SK-N-MC (cell line): ENCODE results near the gene RAB4B.
"Not testable (repeated sequence)": the region's sequence is repeated elsewhere in the genome, so short reads cannot be mapped to it uniquely, and the experiment has no call there.

Experiments used
- DNase-seq: peaks from one replicate; pipeline ENCODE4 v3.0.0-alpha.2; 2011; ENCODE audit warnings: low read depth, low spot score
- H3K27ac ChIP-seq: fragments of 200-600 bp; sonication (generic); 2 replicates; pipeline ENCODE4 v1.5.1; 2016; ENCODE audit warnings: mixed run types
- H3K36me3 ChIP-seq: fragments of 200-600 bp; sonication (generic); 2 replicates; pipeline ENCODE4 v1.6.1; 2017; ENCODE audit warnings: antibody characterized with exemption, low read length, mixed read lengths; ENCODE audit not compliant: insufficient read depth
- H3K4me3 ChIP-seq: fragments of 200-600 bp; sonication (generic); 2 replicates; pipeline ENCODE4 v1.5.1; 2016
- H3K9ac ChIP-seq: fragments of 200-600 bp; sonication (generic); 2 replicates; pipeline ENCODE4 v1.8.0; 2017; ENCODE audit warnings: mixed run types, mixed read lengths; ENCODE audit not compliant: insufficient read length
- H3K9me3 ChIP-seq: fragments of 200-600 bp; sonication (generic); 2 replicates; pipeline ENCODE4 v1.6.1; 2017; ENCODE audit warnings: low read depth, mild to moderate bottlenecking, antibody characterized with exemption, low read length, moderate library complexity, mixed read lengths
- EZH2 ChIP-seq: fragments of 200-600 bp; sonication (generic); IDR thresholded peaks from one replicate; pipeline ENCODE4 v1.6.1; 2017; ENCODE audit warnings: antibody characterized with exemption
- FOXP2 ChIP-seq: optimal IDR thresholded peaks from 2 replicates; pipeline ENCODE3; 2011; ENCODE audit warnings: mild to moderate bottlenecking, moderate library complexity; ENCODE audit not compliant: insufficient read depth; ENCODE audit errors: extremely low read length, control extremely low read depth
- POLR2AphosphoS5 ChIP-seq: IDR thresholded peaks from 2 replicates; pipeline ENCODE4 v1.6.1; 2012; ENCODE audit warnings: mild to moderate bottlenecking, low read depth, low read length, borderline replicate concordance

RAB4B gene

GRCh38 chr19:40822161-40822560 is 44.1 kb downstream of the RAB4B start:
- Histone ChIP-seq H3K27ac (no peak overlapping the region), H3K4me3 (no peak overlapping the region), H3K36me3 (no peaks in the 10 kb centered on the region), H3K9ac (no peak overlapping the region), H3K9me3 (no peaks in the 10 kb centered on the region)
- no peak for DNase-seq
- TF ChIP-seq FOXP2, result no peak
- TF ChIP-seq POLR2AphosphoS5, result no peak
- TF ChIP-seq EZH2, result no peak

- not testable (repeated sequence) for H3K36me3 ChIP-seq, H3K9ac ChIP-seq, H3K9me3 ChIP-seq, H3K27ac ChIP-seq, DNase-seq, H3K4me3 ChIP-seq
These were observed 44.9 kb downstream of the RAB4B start for GRCh38 chr19:40822704-40823553.

GRCh38 chr19:40824916-40825315 is 46.9 kb downstream of the RAB4B start:
- not testable (repeated sequence) for H3K9me3 ChIP-seq

GRCh38 chr19:40825460-40826095 is 47.5 kb downstream of the RAB4B start:
- H3K4me3 ChIP-seq, H3K9me3 ChIP-seq, H3K27ac ChIP-seq, DNase-seq, H3K9ac ChIP-seq, H3K36me3 ChIP-seq: not testable (repeated sequence)

More at GRCh38 chr19:40824916-40825315, 46.9 kb downstream of the RAB4B start:
- not testable (repeated sequence) for H3K9ac ChIP-seq, DNase-seq, H3K27ac ChIP-seq, H3K4me3 ChIP-seq, H3K36me3 ChIP-seq

- not testable (repeated sequence) for H3K9me3 ChIP-seq, H3K36me3 ChIP-seq, H3K27ac ChIP-seq, DNase-seq, H3K9ac ChIP-seq, H3K4me3 ChIP-seq
These were observed 48.3 kb downstream of the RAB4B start for GRCh38 chr19:40826312-40826698.

GRCh38 chr19:40826699-40827385 is 48.8 kb downstream of the RAB4B start:
- not testable (repeated sequence) for DNase-seq, H3K4me3 ChIP-seq

GRCh38 chr19:40827386-40828247 is 49.6 kb downstream of the RAB4B start:
- no peak overlapping the region for H3K4me3 ChIP-seq
- no peaks in the 10 kb centered on the region for H3K36me3 ChIP-seq
- DNase-seq, result no peak
- no peaks in the 10 kb centered on the region for H3K9me3 ChIP-seq
- no peak overlapping the region for H3K9ac ChIP-seq
- no peak overlapping the region for H3K27ac ChIP-seq
- TF ChIP-seq POLR2AphosphoS5 (no peak), EZH2 (no peak), FOXP2 (no peak)

More at GRCh38 chr19:40826699-40827385, 48.8 kb downstream of the RAB4B start:
- H3K9ac ChIP-seq, H3K27ac ChIP-seq, H3K36me3 ChIP-seq, H3K9me3 ChIP-seq: not testable (repeated sequence)

GRCh38 chr19:40829205-40829604 is 51.2 kb downstream of the RAB4B start:
- Histone ChIP-seq H3K27ac (no peak overlapping the region), H3K9me3 (no peaks in the 10 kb centered on the region), H3K4me3 (no peak overlapping the region), H3K9ac (no peak overlapping the region), H3K36me3 (no peaks in the 10 kb centered on the region)
- TF ChIP-seq POLR2AphosphoS5 (no peak), FOXP2 (no peak), EZH2 (no peak)
- no peak for DNase-seq

GRCh38 chr19:40830741-40831140 is 52.7 kb downstream of the RAB4B start:
- H3K27ac ChIP-seq, result not testable (repeated sequence)

More at GRCh38 chr19:40830741-40831140, 52.7 kb downstream of the RAB4B start:
- DNase-seq, H3K36me3 ChIP-seq, H3K9me3 ChIP-seq, H3K4me3 ChIP-seq, H3K9ac ChIP-seq: not testable (repeated sequence)
